ENCODE data around the gene NFKBIZ.

NFKBIZ gene

DNA sequence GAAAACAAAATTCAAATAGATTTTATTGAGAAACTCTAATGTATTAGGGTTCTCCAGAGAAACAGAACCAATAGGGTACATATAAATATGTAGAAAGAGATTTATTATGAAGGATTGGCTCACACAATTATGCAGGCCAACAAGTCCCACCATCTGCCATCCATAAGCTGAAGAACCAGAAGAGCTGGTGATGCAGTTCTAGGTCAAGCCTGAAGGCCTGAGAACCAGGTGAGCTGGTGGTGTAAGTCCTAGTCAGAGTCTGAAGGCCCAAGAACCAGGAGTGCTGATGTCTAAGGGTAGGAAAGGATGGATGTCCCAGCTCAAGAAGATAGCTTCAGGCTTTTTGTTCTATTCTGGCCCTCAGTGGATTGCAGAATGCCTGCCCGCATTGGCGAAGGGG, 2.6 kb upstream of the NFKBIZ start:
- Histone ChIP-seq H3K36me3 (ENCODE audit: control insufficient read depth, insufficient read depth, low read length) (no peaks in the 10 kb centered on the region), H3K9ac (ENCODE audit: low read length) (no peak overlapping the region), H3K27me3 (ENCODE audit: control insufficient read depth, insufficient read depth, low read length) (no peaks in the 10 kb centered on the region), H3K4me1 (ENCODE audit: control insufficient read depth, insufficient read depth, low read length) (peaks cover 15% of the 10 kb centered on the region), H3K27ac (ENCODE audit: low read depth, low read length) (no peak overlapping the region), H3K4me3 (ENCODE audit: low read length) (no peak overlapping the region)

DNA sequence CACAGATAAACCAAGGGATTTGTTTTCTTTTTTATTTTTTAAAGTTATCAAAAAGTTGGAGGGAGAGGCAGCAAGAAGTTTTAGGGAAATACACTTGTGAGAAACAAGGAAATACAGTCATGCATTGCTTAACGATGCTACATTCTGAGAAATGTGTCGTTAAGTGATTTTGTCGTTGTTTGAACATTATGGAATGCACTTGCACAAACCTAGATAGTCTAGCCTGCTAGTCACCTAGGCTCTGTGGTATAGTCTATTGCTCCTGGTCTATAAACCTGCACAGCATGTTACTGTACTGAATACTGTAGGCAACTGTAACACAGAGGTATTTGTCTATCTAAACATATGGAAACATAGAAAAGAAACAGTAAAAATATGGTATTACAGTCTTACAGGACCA, 2.0 kb upstream of the NFKBIZ start:
- peaks cover 17% of the 10 kb centered on the region for H3K4me1 ChIP-seq (ENCODE audit: control insufficient read depth, insufficient read depth, low read length)
- H3K9ac ChIP-seq (ENCODE audit: low read length), result no peak overlapping the region
- no peaks in the 10 kb centered on the region for H3K27me3 ChIP-seq (ENCODE audit: control insufficient read depth, insufficient read depth, low read length)
- no peak overlapping the region for H3K4me3 ChIP-seq (ENCODE audit: low read length)
- H3K27ac ChIP-seq (ENCODE audit: low read depth, low read length), result no peak overlapping the region
- peaks cover 5% of the 10 kb centered on the region for H3K36me3 ChIP-seq (ENCODE audit: control insufficient read depth, insufficient read depth, low read length)

DNA sequence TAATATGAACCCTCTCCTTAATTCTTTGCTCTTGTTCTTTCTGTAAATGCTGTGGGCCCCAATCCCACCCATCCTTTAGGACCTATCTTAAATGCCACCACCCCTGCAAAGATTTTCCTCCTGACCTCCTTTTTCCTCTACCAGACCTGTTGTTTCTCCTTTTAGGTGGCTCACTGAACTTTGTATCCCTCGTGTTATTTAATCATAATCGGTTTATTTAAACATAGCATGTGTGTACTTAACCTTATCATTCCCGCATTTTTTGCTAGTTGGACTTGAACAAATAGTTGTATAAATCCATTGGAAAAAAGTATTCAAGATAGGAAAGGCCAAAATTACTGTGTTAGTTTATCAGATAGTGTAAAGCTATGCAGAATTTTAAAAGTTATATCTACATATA, 988 bp upstream of the NFKBIZ start:
- Histone ChIP-seq H3K36me3 (ENCODE audit: control insufficient read depth, insufficient read depth, low read length) (peaks cover 8% of the 10 kb centered on the region), H3K4me1 (ENCODE audit: control insufficient read depth, insufficient read depth, low read length) (peaks cover 17% of the 10 kb centered on the region), H3K27me3 (ENCODE audit: control insufficient read depth, insufficient read depth, low read length) (no peaks in the 10 kb centered on the region), H3K27ac (ENCODE audit: low read depth, low read length) (peak overlapping the region; percentile 98), H3K9ac (ENCODE audit: low read length) (no peak overlapping the region), H3K4me3 (ENCODE audit: low read length) (peak overlapping the region; percentile 69)

DNA sequence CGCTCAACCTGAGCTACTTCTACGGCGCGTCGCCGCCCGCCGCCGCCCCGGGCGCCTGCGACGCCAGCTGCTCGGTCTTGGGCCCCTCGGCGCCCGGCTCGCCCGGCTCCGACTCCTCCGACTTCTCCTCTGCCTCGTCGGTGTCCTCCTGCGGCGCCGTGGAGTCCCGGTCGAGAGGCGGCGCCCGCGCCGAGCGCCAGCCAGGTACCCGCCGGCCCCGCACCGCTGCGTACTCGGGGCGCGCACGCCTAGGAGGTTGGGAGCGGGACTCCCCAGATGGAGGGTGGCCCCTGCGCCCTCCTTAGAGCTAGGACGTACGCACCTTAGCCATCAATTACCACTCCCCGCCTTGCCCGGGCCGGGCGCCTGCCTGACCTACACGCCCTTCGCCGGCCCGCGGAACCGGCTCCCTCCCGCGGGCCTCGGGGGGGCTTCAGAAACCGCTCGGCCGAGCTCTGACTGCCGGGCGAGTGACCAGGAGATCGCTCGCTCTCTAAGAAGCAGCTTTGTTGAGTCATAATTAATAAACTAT, 466 bp downstream of the NFKBIZ start:
- Histone ChIP-seq H3K27me3 (ENCODE audit: control insufficient read depth, insufficient read depth, low read length) (no peaks in the 10 kb centered on the region), H3K36me3 (ENCODE audit: control insufficient read depth, insufficient read depth, low read length) (peaks cover 22% of the 10 kb centered on the region), H3K4me1 (ENCODE audit: control insufficient read depth, insufficient read depth, low read length) (peaks cover 17% of the 10 kb centered on the region), H3K9ac (ENCODE audit: low read length) (peak overlapping the region; percentile 91), H3K27ac (ENCODE audit: low read depth, low read length) (peak overlapping the region; percentile 98), H3K4me3 (ENCODE audit: low read length) (peak overlapping the region; percentile 77)

- no peaks in the 10 kb centered on the region for H3K27me3 ChIP-seq (ENCODE audit: control insufficient read depth, insufficient read depth, low read length)
- peak overlapping the region; percentile 91 for H3K9ac ChIP-seq (ENCODE audit: low read length)
- H3K4me3 ChIP-seq (ENCODE audit: low read length), result peak overlapping the region; percentile 77
- H3K4me1 ChIP-seq (ENCODE audit: control insufficient read depth, insufficient read depth, low read length), result peaks cover 17% of the 10 kb centered on the region
- H3K27ac ChIP-seq (ENCODE audit: low read depth, low read length), result peak overlapping the region; percentile 98
- H3K36me3 ChIP-seq (ENCODE audit: control insufficient read depth, insufficient read depth, low read length), result peaks cover 28% of the 10 kb centered on the region
These were observed 1.1 kb downstream of the NFKBIZ start for GRCh38 chr3:101850246-101851051.

- peaks cover 32% of the 10 kb centered on the region for H3K36me3 ChIP-seq (ENCODE audit: control insufficient read depth, insufficient read depth, low read length)
- H3K9ac ChIP-seq (ENCODE audit: low read length), result no peak overlapping the region
- H3K27me3 ChIP-seq (ENCODE audit: control insufficient read depth, insufficient read depth, low read length), result no peaks in the 10 kb centered on the region
- peak overlapping the region; percentile 77 for H3K4me3 ChIP-seq (ENCODE audit: low read length)
- H3K4me1 ChIP-seq (ENCODE audit: control insufficient read depth, insufficient read depth, low read length), result peaks cover 17% of the 10 kb centered on the region
- peak overlapping the region; percentile 98 for H3K27ac ChIP-seq (ENCODE audit: low read depth, low read length)
These were observed 1.9 kb downstream of the NFKBIZ start for GRCh38 chr3:101851072-101851770.

DNA sequence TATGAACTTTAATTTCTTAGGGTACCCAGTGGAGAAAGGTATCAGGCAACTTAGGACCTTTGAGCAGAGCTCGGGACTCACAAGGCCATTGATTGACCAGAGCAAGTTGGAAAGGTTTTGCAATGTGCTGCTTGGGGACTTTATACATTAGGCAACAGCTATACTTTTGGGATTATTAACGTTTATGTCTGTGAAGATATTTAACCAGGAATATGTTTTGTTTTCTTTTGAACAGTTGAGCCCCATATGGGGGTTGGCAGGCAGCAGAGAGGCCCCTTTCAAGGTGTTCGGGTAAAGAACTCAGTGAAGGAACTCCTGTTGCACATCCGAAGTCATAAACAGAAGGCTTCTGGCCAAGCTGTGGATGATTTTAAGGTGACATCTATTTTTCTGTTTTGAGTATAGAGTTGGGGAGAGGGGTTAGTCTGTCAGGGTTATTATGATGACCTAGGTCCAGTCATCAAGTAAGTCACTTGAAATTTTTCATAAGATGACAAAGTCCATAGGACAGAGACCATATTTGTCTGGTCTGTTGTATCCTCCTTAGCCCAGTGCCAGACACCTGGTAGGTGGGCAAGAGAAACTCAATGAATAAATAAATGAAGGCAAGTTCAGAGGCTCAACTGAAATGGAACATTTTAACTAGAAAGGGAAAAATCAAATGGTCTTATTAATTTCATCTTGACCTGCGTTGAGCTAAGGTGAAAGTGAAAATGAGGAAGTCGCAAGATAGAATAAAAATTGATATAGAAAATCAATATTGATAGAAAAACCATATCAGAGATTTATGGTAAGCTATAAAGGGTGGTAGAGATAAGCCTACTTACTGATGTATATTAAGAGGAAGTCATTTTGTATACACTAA, 2.8 kb downstream of the NFKBIZ start:
- Histone ChIP-seq H3K27ac (ENCODE audit: low read depth, low read length) (peak overlapping the region; percentile 98), H3K27me3 (ENCODE audit: control insufficient read depth, insufficient read depth, low read length) (no peaks in the 10 kb centered on the region), H3K9ac (ENCODE audit: low read length) (no peak overlapping the region), H3K4me3 (ENCODE audit: low read length) (peak overlapping the region; percentile 77), H3K4me1 (ENCODE audit: control insufficient read depth, insufficient read depth, low read length) (peaks cover 17% of the 10 kb centered on the region), H3K36me3 (ENCODE audit: control insufficient read depth, insufficient read depth, low read length) (peaks cover 34% of the 10 kb centered on the region)

GRCh38 chr3:101852983-101853840, 3.9 kb downstream of the NFKBIZ start:
- no peaks in the 10 kb centered on the region for H3K27me3 ChIP-seq (ENCODE audit: control insufficient read depth, insufficient read depth, low read length)
- H3K4me3 ChIP-seq (ENCODE audit: low read length), result peak overlapping the region; percentile 10
- peaks cover 40% of the 10 kb centered on the region for H3K36me3 ChIP-seq (ENCODE audit: control insufficient read depth, insufficient read depth, low read length)
- no peak overlapping the region for H3K27ac ChIP-seq (ENCODE audit: low read depth, low read length)
- H3K4me1 ChIP-seq (ENCODE audit: control insufficient read depth, insufficient read depth, low read length), result peaks cover 11% of the 10 kb centered on the region
- H3K9ac ChIP-seq (ENCODE audit: low read length), result no peak overlapping the region

GRCh38 chr3:101853982-101854381, 4.7 kb downstream of the NFKBIZ start:
- Histone ChIP-seq H3K27ac (ENCODE audit: low read depth, low read length) (no peak overlapping the region), H3K9ac (ENCODE audit: low read length) (no peak overlapping the region), H3K36me3 (ENCODE audit: control insufficient read depth, insufficient read depth, low read length) (peaks cover 45% of the 10 kb centered on the region), H3K4me3 (ENCODE audit: low read length) (no peak overlapping the region), H3K27me3 (ENCODE audit: control insufficient read depth, insufficient read depth, low read length) (no peaks in the 10 kb centered on the region), H3K4me1 (ENCODE audit: control insufficient read depth, insufficient read depth, low read length) (peaks cover 5% of the 10 kb centered on the region)

DNA sequence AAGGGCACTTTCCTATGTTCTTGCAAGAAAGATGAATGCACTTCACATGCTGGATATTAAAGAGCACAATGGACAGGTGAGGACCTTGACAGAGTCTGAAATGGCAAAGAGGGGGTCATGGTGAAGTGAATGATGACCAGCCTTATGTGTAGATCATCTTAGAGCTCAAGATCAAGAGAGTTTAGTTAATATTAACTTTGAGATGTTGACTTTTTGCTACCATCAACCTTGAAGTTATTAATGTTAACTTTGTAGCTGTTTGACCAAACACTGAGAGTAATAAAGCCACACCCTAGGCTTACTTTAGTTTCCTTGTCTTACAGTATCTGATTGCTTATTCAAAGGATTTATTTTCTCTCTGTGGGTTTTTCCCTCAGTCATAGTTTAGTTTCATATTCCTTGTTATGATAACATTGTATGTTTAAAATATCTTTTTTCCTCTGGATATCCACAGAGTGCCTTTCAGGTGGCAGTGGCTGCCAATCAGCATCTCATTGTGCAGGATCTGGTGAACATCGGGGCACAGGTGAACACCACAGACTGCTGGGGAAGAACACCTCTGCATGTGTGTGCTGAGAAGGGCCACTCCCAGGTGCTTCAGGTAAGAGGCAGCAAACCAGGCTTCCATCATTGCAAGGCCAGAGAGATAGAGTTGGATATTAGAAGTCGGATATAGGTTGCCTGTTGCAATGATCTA, 5.4 kb downstream of the NFKBIZ start:
- no peaks in the 10 kb centered on the region for H3K27me3 ChIP-seq (ENCODE audit: control insufficient read depth, insufficient read depth, low read length)
- H3K27ac ChIP-seq (ENCODE audit: low read depth, low read length), result no peak overlapping the region
- H3K4me3 ChIP-seq (ENCODE audit: low read length), result no peak overlapping the region
- peaks cover 5% of the 10 kb centered on the region for H3K4me1 ChIP-seq (ENCODE audit: control insufficient read depth, insufficient read depth, low read length)
- H3K9ac ChIP-seq (ENCODE audit: low read length), result no peak overlapping the region
- peaks cover 45% of the 10 kb centered on the region for H3K36me3 ChIP-seq (ENCODE audit: control insufficient read depth, insufficient read depth, low read length)

DNA sequence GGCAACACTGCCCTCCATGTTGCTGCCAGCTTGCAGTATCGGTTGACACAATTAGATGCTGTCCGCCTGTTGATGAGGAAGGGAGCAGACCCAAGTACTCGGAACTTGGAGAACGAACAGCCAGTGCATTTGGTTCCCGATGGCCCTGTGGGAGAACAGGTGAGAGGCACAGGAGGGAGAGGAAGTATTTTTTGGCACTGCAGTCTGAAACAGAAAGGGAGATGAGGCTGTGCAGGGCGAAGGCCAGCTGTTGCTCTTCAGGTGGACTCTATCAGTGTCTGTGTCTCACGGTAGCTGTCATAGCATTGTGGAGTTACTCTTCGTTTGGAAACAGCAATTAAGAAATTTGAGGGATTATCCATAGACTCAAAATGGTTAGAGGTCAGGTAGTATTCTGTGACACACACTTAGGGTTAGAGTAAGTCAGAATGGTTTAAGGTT, 8.0 kb downstream of the NFKBIZ start:
- Histone ChIP-seq H3K9ac (ENCODE audit: low read length) (no peak overlapping the region), H3K4me1 (ENCODE audit: control insufficient read depth, insufficient read depth, low read length) (no peaks in the 10 kb centered on the region), H3K4me3 (ENCODE audit: low read length) (no peak overlapping the region), H3K27ac (ENCODE audit: low read depth, low read length) (peak overlapping the region; percentile 0), H3K27me3 (ENCODE audit: control insufficient read depth, insufficient read depth, low read length) (no peaks in the 10 kb centered on the region), H3K36me3 (ENCODE audit: control insufficient read depth, insufficient read depth, low read length) (peaks cover 46% of the 10 kb centered on the region)

Data from rectal smooth muscle tissue (tissue), 1 donor.